ENCODE measurements around the gene DENND4A. TPM values are rescaled to one million over a fixed set of nuclear protein-coding genes. Genes with fewer than 3 reads are reported as not detected.

Gene DENND4A
- polyA plus RNA-seq, 1 of the 3 experiments (the other 2 are of a cell fraction) = 2.5 TPM

GRCh38 chr15:65792138-65792987, at the start of gene DENND4A (continued):
- TF ChIP-seq IRF3 (IDR thresholded peaks at IDR 0.05; ENCODE audit: low read depth, low read length) (no peak), YY1 (IDR thresholded peaks at IDR 0.05; ENCODE audit: low read depth) (peak; percentile 94), FOSL2 (IDR thresholded peaks at IDR 0.05; ENCODE audit: borderline replicate concordance, low read depth) (no peak), TCF12 (IDR thresholded peaks at IDR 0.05) (no peak), USF1 (IDR thresholded peaks at IDR 0.05; ENCODE audit: borderline replicate concordance, low read depth) (no peak), MEF2A (IDR thresholded peaks at IDR 0.05; ENCODE audit: borderline replicate concordance, low read depth) (no peak), GATA2 (CRISPR knock-in tag; IDR thresholded peaks at IDR 0.05) (peak; percentile 19; the same call in 1 of the 2 replicates), FOXJ3 (CRISPR knock-in tag; IDR thresholded peaks at IDR 0.05) (no peak), NFIC (IDR thresholded peaks at IDR 0.05; ENCODE audit: borderline replicate concordance) (no peak), TAF1 (IDR thresholded peaks at IDR 0.05; ENCODE audit: borderline replicate concordance, low read depth, low read length) (peak; percentile 91), RFX5 (IDR thresholded peaks at IDR 0.05; ENCODE audit: low read length) (peak; percentile 96)

GRCh38 chr15:65841121-65841930, 49.2 kb upstream of the DENND4A start:
- no peaks in the 10 kb centered on the region for H3K79me2 ChIP-seq (ENCODE audit: insufficient read depth)
- H4K20me1 ChIP-seq (ENCODE audit: insufficient read depth) = no peaks in the 10 kb centered on the region
- H3K9ac ChIP-seq = no peak overlapping the region
- H3K36me3 ChIP-seq (replicated peaks in 1 of 2; ENCODE audit: control insufficient read depth in 1 of 2, insufficient read depth in 2 of 2, low read length in 1 of 2) = no peaks in the 10 kb centered on the region
- peaks cover 4% of the 10 kb centered on the region; the same call in 1 of the 2 replicates for H3K9me3 ChIP-seq
- H2AFZ ChIP-seq (ENCODE audit: low read depth) = no peak overlapping the region
- no peak overlapping the region for H3K4me2 ChIP-seq
- no peak overlapping the region for H3K4me3 ChIP-seq (ENCODE audit: low read depth in 2 of 2, low read length in 1 of 2)
- H3K4me1 ChIP-seq (ENCODE audit: control insufficient read depth in 1 of 2, insufficient read depth in 2 of 2, low read depth in 1 of 2, low read length in 1 of 2) = no peaks in the 10 kb centered on the region
- POLR2A ChIA-PET = no interaction called here
- H3K9me2 ChIP-seq = no peaks in the 10 kb centered on the region
- CTCF ChIA-PET = no interaction called here
- 78% methylated on average over 11 of the region's 11 CpGs for WGBS (ENCODE audit: low lambda C conversion rate)
- no peak overlapping the region for H3K27ac ChIP-seq (ENCODE audit: low read depth in 2 of 2, low read length in 1 of 2)
- no peaks in the 10 kb centered on the region for H3K27me3 ChIP-seq (ENCODE audit: insufficient read depth)
- H3F3A ChIP-seq (replicated peaks; ENCODE audit: insufficient read depth) = no peaks in the 10 kb centered on the region
- DNase-seq = no peak
- TF ChIP-seq ZBTB33 (IDR thresholded peaks at IDR 0.05; ENCODE audit: borderline replicate concordance, low read depth) (no peak), USF2 (IDR thresholded peaks at IDR 0.05; ENCODE audit: borderline replicate concordance, low read depth, low read length) (no peak), EZH2phosphoT487 (IDR thresholded peaks at IDR 0.05; ENCODE audit: borderline replicate concordance, low read depth) (no peak), MXI1 (IDR thresholded peaks at IDR 0.05; ENCODE audit: low read depth, low read length) (no peak), GATA2 (CRISPR knock-in tag; IDR thresholded peaks at IDR 0.05) (no peak), ELF1 (IDR thresholded peaks at IDR 0.05) (no peak), SMC3 (IDR thresholded peaks at IDR 0.05; ENCODE audit: low read depth, low read length) (no peak), RFX5 (IDR thresholded peaks at IDR 0.05; ENCODE audit: low read length) (no peak), MAX (IDR thresholded peaks at IDR 0.05; ENCODE audit: low read depth) (no peak), CHD2 (IDR thresholded peaks at IDR 0.05; ENCODE audit: low read length, partially characterized antibody) (no peak), SIN3A (IDR thresholded peaks at IDR 0.05; ENCODE audit: borderline replicate concordance, low read depth, low read length) (no peak), JUND (IDR thresholded peaks at IDR 0.05) (no peak), FOSL2 (IDR thresholded peaks at IDR 0.05; ENCODE audit: borderline replicate concordance, low read depth) (no peak), CTCF (IDR thresholded peaks at IDR 0.05) (no peak)
